Mononuclear cell (primary cell): Measurements from ENCODE around the gene GSE1. TPM values are rescaled to one million over a fixed set of nuclear protein-coding genes. Genes with fewer than 3 reads are reported as not detected.

Source experiments
- H3K27me3 ChIP-seq: 2 replicates; pipeline ENCODE4 v1.6.0; 2011; ENCODE audit warnings: low read length, control low read depth; ENCODE audit not compliant: insufficient read depth
- H3K4me1 ChIP-seq: 2 replicates; pipeline ENCODE4 v1.5.1; 2011; ENCODE audit warnings: mild to moderate bottlenecking, low read length, control low read depth; ENCODE audit not compliant: insufficient read depth
- H3K4me3 ChIP-seq: 2 replicates; pipeline ENCODE4 v1.5.1; 2011; ENCODE audit warnings: mild to moderate bottlenecking, low read length, moderate library complexity
- H3K9me3 ChIP-seq: 2 replicates; pipeline ENCODE4 v1.5.1; 2011; ENCODE audit warnings: low read depth, mild to moderate bottlenecking, control low read depth, low read length
- total RNA-seq: library from RNA; depleted of rRNA; stranded (reverse); fragments of >200 nt; gene quantifications from one replicate; pipeline ENCODE4 v1.2.3, GENCODE V29; 2012

Gene GSE1
- total RNA-seq, 1 donor = 34.3 TPM

GRCh38 chr16:85710732-85711131, 97.6 kb downstream of the GSE1 start:
- Histone ChIP-seq H3K27me3 (no peaks in the 10 kb centered on the region), H3K4me1 (peaks cover 5% of the 10 kb centered on the region), H3K9me3 (no peaks in the 10 kb centered on the region)

GRCh38 chr16:85711982-85712587, 99.0 kb downstream of the GSE1 start:
- Histone ChIP-seq H3K27me3 (no peaks in the 10 kb centered on the region), H3K9me3 (no peaks in the 10 kb centered on the region), H3K4me1 (peaks cover 19% of the 10 kb centered on the region), H3K4me3 (no peak overlapping the region)

More at GRCh38 chr16:85710732-85711131, 97.6 kb downstream of the GSE1 start:
- no peak overlapping the region for H3K4me3 ChIP-seq

- Histone ChIP-seq H3K4me3 (no peak overlapping the region), H3K4me1 (peaks cover 23% of the 10 kb centered on the region), H3K27me3 (no peaks in the 10 kb centered on the region), H3K9me3 (no peaks in the 10 kb centered on the region)
These were observed 99.7 kb downstream of the GSE1 start for GRCh38 chr16:85712801-85713200.

- no peaks in the 10 kb centered on the region for H3K9me3 ChIP-seq
- peaks cover 30% of the 10 kb centered on the region for H3K4me1 ChIP-seq
- H3K27me3 ChIP-seq = no peaks in the 10 kb centered on the region
- no peak overlapping the region for H3K4me3 ChIP-seq
These were observed 102.3 kb downstream of the GSE1 start for GRCh38 chr16:85715169-85716021.

GRCh38 chr16:85716022-85716679, 103.0 kb downstream of the GSE1 start:
- Histone ChIP-seq H3K4me3 (no peak overlapping the region), H3K9me3 (no peaks in the 10 kb centered on the region), H3K27me3 (no peaks in the 10 kb centered on the region), H3K4me1 (peaks cover 30% of the 10 kb centered on the region)

- Histone ChIP-seq H3K4me1 (peaks cover 30% of the 10 kb centered on the region), H3K27me3 (no peaks in the 10 kb centered on the region), H3K9me3 (no peaks in the 10 kb centered on the region)
These were observed 103.5 kb downstream of the GSE1 start for GRCh38 chr16:85716680-85717038.

GRCh38 chr16:85717393-85718152, 104.5 kb downstream of the GSE1 start:
- no peaks in the 10 kb centered on the region for H3K27me3 ChIP-seq
- peaks cover 30% of the 10 kb centered on the region for H3K4me1 ChIP-seq
- H3K4me3 ChIP-seq = no peak overlapping the region
- H3K9me3 ChIP-seq = no peaks in the 10 kb centered on the region

More at GRCh38 chr16:85716680-85717038, 103.5 kb downstream of the GSE1 start:
- no peak overlapping the region for H3K4me3 ChIP-seq

- no peaks in the 10 kb centered on the region for H3K27me3 ChIP-seq
- no peak overlapping the region for H3K4me3 ChIP-seq
- H3K4me1 ChIP-seq = peaks cover 30% of the 10 kb centered on the region
- H3K9me3 ChIP-seq = no peaks in the 10 kb centered on the region
These were observed 105.0 kb downstream of the GSE1 start for GRCh38 chr16:85718153-85718477.

GRCh38 chr16:85718682-85719081, 105.6 kb downstream of the GSE1 start:
- H3K4me3 ChIP-seq = no peak overlapping the region
- H3K9me3 ChIP-seq = no peaks in the 10 kb centered on the region
- H3K4me1 ChIP-seq = peaks cover 30% of the 10 kb centered on the region
- no peaks in the 10 kb centered on the region for H3K27me3 ChIP-seq

GRCh38 chr16:85719605-85720301, 106.6 kb downstream of the GSE1 start:
- H3K9me3 ChIP-seq = no peaks in the 10 kb centered on the region
- H3K27me3 ChIP-seq = no peaks in the 10 kb centered on the region
- no peak overlapping the region for H3K4me3 ChIP-seq
- H3K4me1 ChIP-seq = peaks cover 30% of the 10 kb centered on the region

- Histone ChIP-seq H3K27me3 (no peaks in the 10 kb centered on the region), H3K4me1 (peaks cover 29% of the 10 kb centered on the region), H3K4me3 (no peak overlapping the region), H3K9me3 (no peaks in the 10 kb centered on the region)
These were observed 107.1 kb downstream of the GSE1 start for GRCh38 chr16:85720302-85720637.

GRCh38 chr16:85722128-85722893, 109.2 kb downstream of the GSE1 start:
- Histone ChIP-seq H3K9me3 (no peaks in the 10 kb centered on the region), H3K4me3 (no peak overlapping the region), H3K27me3 (no peaks in the 10 kb centered on the region), H3K4me1 (peaks cover 10% of the 10 kb centered on the region)

GRCh38 chr16:85724126-85724879, 111.2 kb downstream of the GSE1 start:
- Histone ChIP-seq H3K27me3 (no peaks in the 10 kb centered on the region), H3K4me3 (no peak overlapping the region), H3K4me1 (peaks cover 4% of the 10 kb centered on the region), H3K9me3 (no peaks in the 10 kb centered on the region)
